ENCODE data around the gene EML6.

EML6 gene

GRCh38 chr2:54912305-54912704 is 188.8 kb downstream of the EML6 start:
- DNase-seq (ENCODE audit: low read depth in 2 of 2) = no peak

- no peak for DNase-seq (ENCODE audit: low read depth in 2 of 2)
Measured at GRCh38 chr2:54912893-54913292, 189.4 kb downstream of the EML6 start.

DNA sequence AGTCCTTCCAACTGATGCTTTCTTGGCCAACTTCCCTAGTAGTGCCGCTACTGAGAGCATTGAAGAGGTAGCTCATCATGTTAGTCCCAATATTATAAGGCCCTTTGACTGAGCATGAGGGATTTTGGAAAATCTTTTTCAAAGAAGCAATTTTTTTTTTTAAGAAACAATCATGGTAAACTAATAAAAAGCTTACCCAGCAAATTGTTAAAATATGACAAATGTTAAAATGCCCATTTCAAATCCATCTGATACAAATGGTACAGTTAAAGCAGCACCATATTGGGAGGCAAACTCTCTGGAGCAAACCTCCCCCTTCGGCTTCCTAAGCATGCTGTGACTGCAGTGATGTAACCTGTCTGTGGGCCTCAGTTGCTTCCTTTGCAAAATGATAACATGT is 191.2 kb downstream of the EML6 start:
- DNase-seq (ENCODE audit: low read depth in 2 of 2) = no peak

- no peak for DNase-seq (ENCODE audit: low read depth in 2 of 2)
Measured at GRCh38 chr2:54915101-54915500, 191.6 kb downstream of the EML6 start.

DNA sequence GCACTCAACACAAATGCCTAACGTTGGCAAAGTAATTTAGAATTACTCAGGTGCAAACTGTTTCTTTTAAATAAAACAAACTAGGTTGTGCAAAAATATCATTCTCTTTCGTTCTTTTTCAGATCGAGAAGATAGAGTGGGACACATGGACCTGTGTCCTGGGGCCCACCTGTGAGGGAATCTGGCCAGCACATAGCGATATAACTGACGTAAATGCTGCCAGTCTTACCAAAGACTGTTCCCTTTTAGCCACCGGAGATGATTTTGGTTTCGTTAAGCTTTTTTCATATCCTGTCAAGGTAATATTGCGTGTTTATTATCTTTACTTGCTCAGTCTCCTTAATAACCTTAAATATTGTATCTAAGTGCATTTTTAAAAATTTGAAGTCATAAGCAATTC is 193.2 kb downstream of the EML6 start:
- no peak for DNase-seq (ENCODE audit: low read depth in 2 of 2)

DNA sequence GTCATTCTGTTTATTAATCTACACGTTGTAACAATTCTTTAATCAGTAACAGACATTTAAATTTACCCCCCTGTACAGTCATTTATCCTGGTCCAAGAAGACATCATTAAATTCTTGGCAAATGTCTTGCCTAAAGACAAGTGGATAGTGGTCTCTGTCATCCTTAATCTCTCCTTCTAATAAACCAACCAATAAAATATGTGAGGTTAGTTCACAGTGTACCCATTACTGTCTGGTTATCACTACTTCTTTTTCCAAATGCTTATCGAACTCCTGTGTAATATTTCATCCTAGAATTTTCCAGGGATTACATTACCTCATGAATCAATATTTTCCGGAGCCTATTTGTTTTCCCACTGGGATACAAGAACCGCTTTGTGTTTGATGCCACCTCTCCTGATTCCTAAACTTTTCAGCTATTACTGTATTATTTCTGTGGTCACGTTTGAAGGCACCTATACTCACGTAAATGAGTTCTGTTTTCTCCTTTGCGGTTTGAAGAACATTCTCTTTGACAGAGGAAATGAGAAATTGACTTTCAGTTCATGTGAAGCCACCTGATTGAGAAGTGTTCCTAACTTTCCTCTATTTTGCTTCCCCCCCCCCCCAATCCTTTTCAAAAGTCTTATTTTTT is 195.3 kb downstream of the EML6 start:
- DNase-seq (ENCODE audit: low read depth in 2 of 2) = no peak

- DNase-seq (ENCODE audit: low read depth in 2 of 2) = no peak
Measured at GRCh38 chr2:54920660-54921059, 197.2 kb downstream of the EML6 start.

- DNase-seq (ENCODE audit: low read depth in 2 of 2) = no peak
Measured at GRCh38 chr2:54924121-54924520, 200.7 kb downstream of the EML6 start.

DNA sequence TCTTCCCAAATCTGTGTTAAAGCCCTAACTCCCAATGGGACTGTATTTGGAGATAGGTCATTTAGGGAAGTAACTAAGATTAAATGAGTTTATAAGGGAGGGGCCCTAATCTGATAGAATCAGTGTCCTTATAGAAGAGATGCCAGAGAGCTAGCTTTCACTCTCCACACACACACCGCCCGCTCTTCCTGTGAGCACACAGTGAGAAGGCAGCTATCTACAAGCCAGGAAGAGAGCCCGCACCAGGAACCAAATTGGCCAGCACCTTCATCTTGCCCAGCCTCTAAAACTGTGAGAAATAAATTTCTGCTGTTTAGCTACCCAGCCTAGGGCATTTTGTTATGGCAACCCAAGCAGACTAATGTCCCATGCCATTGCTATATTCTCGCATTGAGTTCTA is 201.6 kb downstream of the EML6 start:
- DNase-seq (ENCODE audit: low read depth in 2 of 2) = no peak

GRCh38 chr2:54927085-54927750 is 203.8 kb downstream of the EML6 start:
- DNase-seq (ENCODE audit: low read depth in 2 of 2) = no peak

GRCh38 chr2:54927751-54928615 is 204.5 kb downstream of the EML6 start:
- no peak for DNase-seq (ENCODE audit: low read depth in 2 of 2)

GRCh38 chr2:54928719-54929118 is 205.3 kb downstream of the EML6 start:
- DNase-seq (ENCODE audit: low read depth in 2 of 2) = no peak

DNA sequence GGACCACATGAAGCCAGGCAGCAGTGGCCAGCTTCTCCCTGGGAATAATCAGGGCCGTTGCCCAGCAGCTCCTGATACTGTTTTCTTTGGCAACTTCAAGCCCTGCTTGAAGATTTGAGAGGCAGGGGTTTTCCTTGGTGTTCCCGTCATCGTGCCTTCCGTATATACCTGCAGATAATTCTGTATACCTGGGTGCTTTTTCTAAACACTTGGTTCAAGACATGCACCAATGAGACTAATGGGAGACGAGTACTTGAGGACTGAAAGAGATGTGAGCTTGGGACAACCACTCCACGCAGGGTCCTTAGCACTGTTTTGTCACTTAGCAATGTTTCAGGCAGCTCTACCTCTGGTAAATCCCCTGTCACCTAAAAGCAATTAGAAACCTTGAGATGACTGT is 208.0 kb downstream of the EML6 start:
- DNase-seq (ENCODE audit: low read depth in 2 of 2) = no peak

GRCh38 chr2:54935389-54935788 is 211.9 kb downstream of the EML6 start:
- no peak for DNase-seq (ENCODE audit: low read depth in 2 of 2)

DNA sequence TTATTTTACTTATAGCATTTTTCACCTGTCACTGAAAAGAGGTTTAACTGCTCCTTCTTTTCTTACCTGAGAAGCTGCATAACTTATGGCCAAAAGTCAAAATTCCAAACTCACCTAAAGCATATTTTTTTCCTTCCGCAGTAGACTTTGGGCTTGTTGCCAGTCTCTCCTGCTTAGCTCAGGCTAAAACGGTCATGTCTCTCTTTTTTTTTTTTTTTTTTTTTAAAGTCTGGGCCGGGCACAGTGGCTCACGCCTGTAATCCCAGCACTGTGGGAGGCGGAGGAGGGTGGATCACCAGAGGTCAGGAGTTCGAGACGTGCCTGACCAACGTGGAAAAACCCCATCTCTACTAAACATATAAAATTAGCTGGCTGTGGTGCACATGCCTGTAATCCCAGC is 213.3 kb downstream of the EML6 start:
- no peak for DNase-seq (ENCODE audit: low read depth in 2 of 2)

- DNase-seq (ENCODE audit: low read depth in 2 of 2) = no peak
Measured at GRCh38 chr2:54939446-54940118, 216.1 kb downstream of the EML6 start.

- no peak for DNase-seq (ENCODE audit: low read depth in 2 of 2)
Measured at GRCh38 chr2:54940723-54941122, 217.3 kb downstream of the EML6 start.

DNA sequence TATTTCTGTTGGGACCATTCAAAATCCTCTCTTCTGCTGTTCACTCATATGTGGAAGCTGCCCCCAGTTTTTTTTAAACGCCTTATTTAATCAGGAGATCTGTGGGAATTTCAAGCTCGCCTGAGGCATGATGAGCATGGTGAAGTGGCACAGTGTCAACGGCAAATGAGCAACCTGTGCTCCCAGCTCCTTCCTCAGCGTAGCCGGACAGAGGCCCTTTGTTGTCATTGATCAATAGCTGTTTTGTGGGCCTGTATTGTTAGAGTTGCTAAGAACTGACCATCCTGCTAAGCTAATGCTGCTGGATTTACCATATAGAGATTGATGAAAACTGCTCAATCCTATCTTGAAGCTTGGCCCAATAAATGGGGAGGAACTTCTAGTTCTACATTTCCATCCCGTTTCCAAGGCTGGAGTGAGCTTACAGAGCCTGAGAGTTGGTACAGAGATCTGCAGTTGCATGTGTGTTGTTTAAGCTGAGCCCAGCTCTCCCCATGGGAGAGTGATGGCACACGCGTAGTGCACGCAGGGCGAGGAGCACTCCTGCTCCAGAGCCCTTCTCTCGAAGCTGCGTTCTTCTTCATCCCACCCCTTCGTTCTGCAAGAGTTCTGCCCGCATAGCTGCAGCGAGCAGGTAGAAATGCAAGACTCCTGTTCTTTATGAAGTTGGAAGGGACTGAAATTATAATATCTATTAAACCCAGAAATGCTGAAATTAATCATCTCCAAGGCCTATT is 218.0 kb downstream of the EML6 start:
- DNase-seq (ENCODE audit: low read depth in 2 of 2) = no peak

DNA sequence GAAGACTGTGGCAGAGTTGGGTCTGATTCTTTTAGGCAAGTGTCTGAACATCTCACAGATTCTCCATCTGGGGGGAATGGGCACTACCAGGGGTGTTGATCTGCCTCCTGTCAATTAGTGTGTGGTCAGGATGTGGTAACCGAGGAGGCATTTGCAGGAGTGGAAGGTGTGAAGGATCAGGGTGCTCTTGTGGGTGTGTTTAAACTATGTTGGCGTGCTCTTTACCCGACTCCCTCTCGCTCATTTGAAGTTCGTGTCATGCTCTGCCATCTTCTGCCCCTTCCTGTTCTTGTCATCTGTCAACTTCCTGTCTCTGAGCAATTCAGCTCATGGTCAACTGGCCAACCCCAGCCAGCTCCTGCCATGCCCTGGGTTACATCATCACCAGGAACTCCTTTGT is 218.9 kb downstream of the EML6 start:
- DNase-seq (ENCODE audit: low read depth in 2 of 2) = peak; percentile 6 to 17

DNA sequence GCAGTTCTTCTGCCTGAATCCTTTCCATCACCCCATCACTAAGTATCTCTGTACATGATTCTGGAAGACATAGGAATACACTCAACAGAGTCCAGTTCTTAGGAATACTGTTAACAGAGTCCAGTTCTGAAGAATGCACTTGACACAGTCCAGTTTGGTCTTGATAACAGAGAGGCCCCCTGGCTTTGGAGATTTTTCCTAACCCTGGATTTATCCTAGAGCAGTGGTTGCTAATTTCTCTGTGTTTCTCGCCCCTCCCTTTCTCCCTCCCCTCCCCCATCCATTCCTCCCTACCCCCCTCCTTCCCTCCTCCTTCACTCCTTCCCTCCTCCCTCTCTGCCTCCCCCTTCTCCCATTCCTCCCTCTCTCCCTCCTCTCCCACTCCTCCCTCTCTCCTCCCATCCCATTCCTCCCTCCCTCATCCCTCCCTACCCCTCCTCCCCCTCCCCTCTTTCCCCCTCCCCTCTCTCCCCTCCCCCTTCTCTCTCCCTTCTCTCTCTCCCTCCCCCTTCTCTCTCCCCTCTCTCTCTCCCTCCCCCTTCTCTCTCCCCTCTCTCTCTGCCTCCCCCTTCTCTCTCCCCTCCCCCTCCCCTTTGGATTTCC is 221.4 kb downstream of the EML6 start:
- DNase-seq (ENCODE audit: low read depth in 2 of 2) = no peak
